K562 (cell line): ENCODE data around the gene DAPK1.

ENCODE experiments used
- ELK1 ChIP-seq: sonication (generic); formaldehyde crosslinking; IDR thresholded peaks from 2 replicates; pipeline ENCODE4 v1.8.1; 2022; ENCODE audit warnings: missing genetic modification reagents
- FOXK2 ChIP-seq, 2 experiments: fragments of 450-650 bp; IDR thresholded peaks in 1 of 2; conservative IDR thresholded peaks in 1 of 2; 2 replicates each; pipeline ENCODE4 v1.6.1; 2016; ENCODE audit warnings: low read depth in 2 of 2, mild to moderate bottlenecking in 1 of 2
- GABPA ChIP-seq: fragments of 200-800 bp; sonication (Bioruptor generic); conservative IDR thresholded peaks from 2 replicates; pipeline ENCODE4 v1.6.1; 2016; ENCODE audit warnings: low read depth, missing genetic modification characterization, missing compliant biosample characterization
- KLF16 ChIP-seq: IDR thresholded peaks from 2 replicates; pipeline ENCODE4 v1.6.1; 2016; ENCODE audit warnings: antibody characterized with exemption
- MTA3 ChIP-seq: fragments of 450-650 bp; formaldehyde crosslinking; IDR thresholded peaks from 2 replicates; pipeline ENCODE4 v1.6.1; 2017; ENCODE audit warnings: mild to moderate bottlenecking, borderline replicate concordance
- PATZ1 ChIP-seq: fragments of 250-450 bp; sonication (Bioruptor Pico); IDR thresholded peaks from 2 replicates; pipeline ENCODE4 v1.5.0; 2020; ENCODE audit warnings: mild to moderate bottlenecking, borderline replicate concordance
- PKNOX1 ChIP-seq: fragments of 450-650 bp; IDR thresholded peaks from 2 replicates; pipeline ENCODE4 v1.6.1; 2016
- POLR2A ChIP-seq: fragments of 450-650 bp; conservative IDR thresholded peaks from 2 replicates; pipeline ENCODE4 v1.6.1; 2016
- POLR3A ChIP-seq: IDR thresholded peaks from 2 replicates; pipeline ENCODE4 v1.6.1; 2011; ENCODE audit warnings: borderline replicate concordance, mild to moderate bottlenecking, moderate library complexity; ENCODE audit not compliant: insufficient read length, insufficient read depth; ENCODE audit errors: extremely low read depth
- SMARCA5 ChIP-seq: fragments of 450-650 bp; IDR thresholded peaks from 2 replicates; pipeline ENCODE4 v1.6.1; 2016
- USF1 ChIP-seq: sonication (generic); formaldehyde crosslinking; IDR thresholded peaks from 2 replicates; pipeline ENCODE4 v1.9.0; 2022; ENCODE audit warnings: mild to moderate bottlenecking, missing genetic modification reagents

GRCh38 chr9:87662808-87663528 is 165.3 kb downstream of the DAPK1 start:
- TF ChIP-seq FOXK2 (conservative IDR thresholded peaks at IDR 0.05 in 1 of 2, IDR thresholded peaks at IDR 0.05 in 1 of 2; ENCODE audit: low read depth in 2 of 2) (no peak), MTA3 (no peak), POLR2A (no peak), GABPA (no peak), USF1 (CRISPR knock-in tag) (no peak), ELK1 (CRISPR knock-in tag) (no peak), PKNOX1 (no peak), KLF16 (no peak), PATZ1 (CRISPR knock-in tag) (no peak), SMARCA5 (no peak), POLR3A (no peak)
